ENCODE results near the gene CD33. TPM values are rescaled to one million over a fixed set of nuclear protein-coding genes. Genes with fewer than 3 reads are reported as not detected.

CD33 gene
- total RNA-seq, 1 experiment from 2014 or later = 2.2 TPM

DNA sequence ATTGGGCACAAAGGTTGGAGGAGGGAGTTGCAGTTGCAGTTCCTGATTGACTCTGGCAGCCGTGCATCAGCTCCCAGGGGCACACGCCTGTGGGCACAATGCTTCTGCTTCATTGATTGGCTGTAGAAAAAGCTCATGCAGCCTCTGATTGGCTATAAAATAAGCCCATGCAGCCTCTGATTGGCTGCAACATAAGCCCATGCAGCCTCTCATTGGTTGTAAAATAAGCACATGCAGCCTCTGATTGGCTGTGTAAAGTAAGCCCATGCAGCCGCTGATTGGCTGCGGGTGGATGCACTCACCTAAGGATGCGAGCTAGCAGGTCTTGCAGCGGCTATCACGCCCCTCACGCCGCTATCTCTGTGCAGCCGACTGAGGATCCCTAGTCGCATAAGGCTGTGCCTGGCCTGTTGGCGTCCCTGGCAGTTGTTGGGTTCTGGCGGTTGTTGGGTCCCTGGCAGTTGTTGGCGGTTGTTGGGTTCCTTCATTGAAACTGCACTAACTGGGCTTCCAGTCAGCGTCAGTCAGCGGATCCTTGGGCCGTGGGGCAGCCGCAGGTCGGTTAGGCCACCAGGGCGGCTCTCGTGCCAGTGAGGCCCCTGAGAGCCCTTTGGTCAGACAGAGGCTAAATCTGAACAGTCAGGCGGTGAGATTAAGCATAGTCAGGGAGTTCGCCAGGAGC, 26.0 kb downstream of the CD33 start, which contains the start of gene SIGLECL1:
Gene SIGLECL1 (plus strand): TSS at position 295 of the 682 bp plus-strand sequence. CDS start 12,993 bp downstream, outside the sequence.
- ChIA-PET CTCF (no interaction called here), POLR2A (ENCODE audit: unreplicated experiment) (no interaction called here)
- Histone ChIP-seq H3K36me3 (ENCODE audit: low read depth, low read length) (no peaks in the 10 kb centered on the region), H3K9ac (ENCODE audit: low read length) (no peak within 1 kb of the TSS), H4K20me1 (ENCODE audit: low read length) (no peaks in the 10 kb centered on the region), H3F3A (ENCODE audit: low read length, unreplicated experiment) (no peaks in the 10 kb centered on the region), H3K27ac (ENCODE audit: low read length) (no peak within 1 kb of the TSS), H3K79me2 (ENCODE audit: low read length) (no peaks in the 10 kb centered on the region), H3K9me3 (ENCODE audit: low read length) (no peaks in the 10 kb centered on the region), H3K4me3 (ENCODE audit: low read length) (no peak within 1 kb of the TSS), H3K27me3 (ENCODE audit: low read length) (peaks cover 48% of the 10 kb centered on the region), H3K4me1 (ENCODE audit: insufficient read depth, low read length) (no peaks in the 10 kb centered on the region), H2AFZ (ENCODE audit: low read length) (no peak within 1 kb of the TSS), H3K9me2 (replicated peaks; ENCODE audit: low read length) (no peaks in the 10 kb centered on the region), H3K4me2 (ENCODE audit: low read length) (no peak within 1 kb of the TSS)
- TF ChIP-seq EZH2phosphoT487 (IDR thresholded peaks at IDR 0.05; ENCODE audit: borderline replicate concordance, low read length) = no peak
- intact Hi-C loops (cut with micrococcal nuclease) = no loop called here
- no TSS peak for BruUV-seq (replicated peaks)
- ATAC-seq = no peak
- DNase-seq = no peak

- POLR2A ChIA-PET (ENCODE audit: unreplicated experiment) = no interaction called here
- ATAC-seq = no peak
- BruUV-seq (replicated peaks) = no TSS peak
These were observed 26.6 kb downstream of the CD33 start for GRCh38 chr19:51251468-51251820.

GRCh38 chr19:51252306-51253079, 27.6 kb downstream of the CD33 start:
- intact Hi-C loops (cut with micrococcal nuclease) = no loop called here
- Histone ChIP-seq H3K4me3 (ENCODE audit: low read length) (no peak overlapping the region), H3K27me3 (ENCODE audit: low read length) (peaks cover 51% of the 10 kb centered on the region), H3K9ac (ENCODE audit: low read length) (no peak overlapping the region), H3F3A (ENCODE audit: low read length, unreplicated experiment) (no peaks in the 10 kb centered on the region), H3K4me1 (ENCODE audit: insufficient read depth, low read length) (no peaks in the 10 kb centered on the region), H3K27ac (ENCODE audit: low read length) (no peak overlapping the region), H4K20me1 (ENCODE audit: low read length) (no peaks in the 10 kb centered on the region), H3K4me2 (ENCODE audit: low read length) (no peak overlapping the region), H3K9me2 (replicated peaks; ENCODE audit: low read length) (no peaks in the 10 kb centered on the region), H3K36me3 (ENCODE audit: low read depth, low read length) (no peaks in the 10 kb centered on the region), H3K9me3 (ENCODE audit: low read length) (no peaks in the 10 kb centered on the region), H2AFZ (ENCODE audit: low read length) (no peak overlapping the region), H3K79me2 (ENCODE audit: low read length) (no peaks in the 10 kb centered on the region)
- TF ChIP-seq EZH2 (IDR thresholded peaks at IDR 0.05; ENCODE audit: low read length, unreplicated experiment) = no peak
- no peak for TF ChIP-seq CTCF (conservative IDR thresholded peaks at IDR 0.05; ENCODE audit: low read depth, low read length)
- TF ChIP-seq EZH2phosphoT487 (IDR thresholded peaks at IDR 0.05; ENCODE audit: borderline replicate concordance, low read length) = no peak
- ATAC-seq = no peak
- BruUV-seq (replicated peaks) = no TSS peak
- ChIA-PET POLR2A (ENCODE audit: unreplicated experiment) (no interaction called here), CTCF (no interaction called here)
- DNase-seq = no peak

More at GRCh38 chr19:51251468-51251820, 26.6 kb downstream of the CD33 start:
- Histone ChIP-seq H4K20me1 (ENCODE audit: low read length) (no peaks in the 10 kb centered on the region), H3K9ac (ENCODE audit: low read length) (no peak overlapping the region), H2AFZ (ENCODE audit: low read length) (no peak overlapping the region), H3K4me3 (ENCODE audit: low read length) (no peak overlapping the region), H3K27me3 (ENCODE audit: low read length) (peaks cover 54% of the 10 kb centered on the region), H3F3A (ENCODE audit: low read length, unreplicated experiment) (no peaks in the 10 kb centered on the region), H3K9me2 (replicated peaks; ENCODE audit: low read length) (no peaks in the 10 kb centered on the region), H3K79me2 (ENCODE audit: low read length) (no peaks in the 10 kb centered on the region), H3K36me3 (ENCODE audit: low read depth, low read length) (no peaks in the 10 kb centered on the region), H3K4me1 (ENCODE audit: insufficient read depth, low read length) (no peaks in the 10 kb centered on the region), H3K27ac (ENCODE audit: low read length) (no peak overlapping the region), H3K9me3 (ENCODE audit: low read length) (no peaks in the 10 kb centered on the region), H3K4me2 (ENCODE audit: low read length) (no peak overlapping the region)
- CTCF ChIA-PET = no interaction called here
- intact Hi-C loops (cut with micrococcal nuclease) = no loop called here
- TF ChIP-seq EZH2 (IDR thresholded peaks at IDR 0.05; ENCODE audit: low read length, unreplicated experiment) (no peak), CTCF (conservative IDR thresholded peaks at IDR 0.05; ENCODE audit: low read depth, low read length) (no peak), EZH2phosphoT487 (IDR thresholded peaks at IDR 0.05; ENCODE audit: borderline replicate concordance, low read length) (no peak)
- DNase-seq = no peak

All from PC-3 (cell line).